ENCODE measurements around the gene UNC13A.

- no peak for TF ChIP-seq SUZ12 (IDR thresholded peaks at IDR 0.05; ENCODE audit: extremely low read depth, insufficient read depth, insufficient read length)
- no peak for TF ChIP-seq ZNF274 (IDR thresholded peaks at IDR 0.05; ENCODE audit: low read depth, low read length)
- TF ChIP-seq YY1 (IDR thresholded peaks at IDR 0.05; ENCODE audit: insufficient read depth, insufficient read length), result no peak
Measured at GRCh38 chr19:17721821-17722220, 33.7 kb upstream of the UNC13A start.
